Measurements from ENCODE around the gene SLC7A6. TPM values are rescaled to one million over a fixed set of nuclear protein-coding genes. Genes with fewer than 3 reads are reported as not detected.

The SLC7A6 gene
- total and polyA plus RNA-seq, 2 of the 13 experiments (the other 11 are each of a cell fraction or from before 2014, with no cell fraction given), result 35.8 to 70.8 TPM

DNA sequence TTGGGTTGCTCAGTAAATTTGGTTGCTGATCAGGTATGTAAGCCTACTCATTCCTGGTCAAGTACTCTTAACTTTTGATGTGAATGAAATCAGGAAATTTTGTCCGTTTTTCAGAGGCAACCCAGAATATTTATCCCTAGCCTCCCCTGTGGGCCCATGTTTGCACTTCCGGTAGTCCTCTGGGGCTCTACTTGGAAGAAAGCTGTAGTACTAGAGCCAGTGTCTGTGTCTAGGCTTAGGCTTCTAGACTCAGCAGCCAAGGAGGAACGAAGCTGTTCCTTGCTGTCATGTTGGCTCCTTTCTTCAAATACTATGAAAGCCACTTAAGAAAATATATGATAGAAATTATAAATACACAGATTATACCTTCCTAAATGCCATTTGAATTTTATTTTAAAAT, 49.6 kb upstream of the SLC7A6 start:
- TF ChIP-seq, protein P1, sequence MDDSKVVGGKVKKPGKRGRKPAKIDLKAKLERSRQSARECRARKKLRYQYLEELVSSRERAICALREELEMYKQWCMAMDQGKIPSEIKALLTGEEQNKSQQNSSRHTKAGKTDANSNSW (CRISPR knock-in tag; IDR thresholded peaks at IDR 0.05; ENCODE audit: borderline replicate concordance), result no peak
- no peak for TF ChIP-seq ADNP (CRISPR knock-in tag; IDR thresholded peaks at IDR 0.05)
- TF ChIP-seq DMAP1 (CRISPR knock-in tag; IDR thresholded peaks at IDR 0.05), result no peak
- 96% methylated on average over 3 of the region's 3 CpGs for WGBS (ENCODE audit: low lambda C conversion rate)
- ChIA-PET CTCF (ENCODE audit: low intra/inter-chr PET ratio, low total read pairs) (no interaction called here), POLR2A (no interaction called here)
- Histone ChIP-seq H3K36me3 (replicated peaks in 1 of 2; ENCODE audit: control insufficient read depth in 1 of 2, insufficient read depth in 2 of 2, low read length in 2 of 2) (peaks cover 7 to 30% of the 10 kb centered on the region in 2 experiments), H3K79me2 (ENCODE audit: insufficient read depth, low read length) (peaks cover 16% of the 10 kb centered on the region), H2AFZ (ENCODE audit: low read length) (no peak overlapping the region), H3K27ac (ENCODE audit: extremely low read length, insufficient read depth, low read length) (no peak overlapping the region), H3K27me3 (ENCODE audit: control insufficient read depth in 1 of 2, insufficient read depth in 2 of 2, low read length in 2 of 2) (no peaks in the 10 kb centered on the region), H3K4me1 (ENCODE audit: insufficient read depth, low read length) (peaks cover under 1% of the 10 kb centered on the region; the same call in 1 of the 2 replicates), H3K4me3 (replicated peaks in 1 of 3; ENCODE audit: insufficient read depth in 1 of 3, low read depth in 2 of 3, low read length in 3 of 3) (no peak overlapping the region), H3K9ac (ENCODE audit: insufficient read depth, low read depth, low read length) (no peak overlapping the region), H4K20me1 (ENCODE audit: insufficient read depth, low read length) (no peaks in the 10 kb centered on the region), H3K9me3 (ENCODE audit: low read length) (no peaks in the 10 kb centered on the region), H3K4me2 (ENCODE audit: low read depth, low read length) (no peak overlapping the region)
- in situ Hi-C loops (cut with HindIII; ENCODE audit: extremely low pct_ligation_motif_present, low pct_unique_long_range_greater_than_20kb) (no loop called here), intact Hi-C loops (cut with micrococcal nuclease; ENCODE audit: unreplicated experiment) (no loop called here)
- no TSS peak for BruUV-seq (replicated peaks)
- no peak for FAIRE-seq
- ATAC-seq, result no peak
- DNase-seq (ENCODE audit: low spot score), result no peak

DNA sequence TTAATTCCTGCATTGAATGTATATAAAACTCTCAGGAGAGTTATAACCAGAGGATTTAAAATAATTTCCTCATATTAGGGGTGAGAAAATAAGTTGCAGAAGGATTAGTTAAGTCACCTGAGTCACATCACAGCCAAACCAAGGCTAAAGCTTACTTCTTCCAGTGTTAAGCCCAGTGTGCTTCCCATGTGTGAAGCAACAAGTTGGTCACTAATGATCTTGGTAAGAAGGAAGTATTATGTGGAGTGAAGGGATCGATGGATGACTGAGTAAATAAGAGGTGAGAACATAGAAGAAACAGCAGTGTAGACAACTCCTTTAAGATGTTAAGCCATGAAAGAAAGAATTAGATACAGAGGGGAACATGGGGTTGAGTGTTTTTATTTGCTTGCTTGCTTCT, 49.0 kb upstream of the SLC7A6 start:
- Histone ChIP-seq H3K4me2 (ENCODE audit: low read depth, low read length) (no peak overlapping the region), H3K4me3 (replicated peaks in 1 of 3; ENCODE audit: insufficient read depth in 1 of 3, low read depth in 2 of 3, low read length in 3 of 3) (no peak overlapping the region), H3K27me3 (ENCODE audit: control insufficient read depth in 1 of 2, insufficient read depth in 2 of 2, low read length in 2 of 2) (no peaks in the 10 kb centered on the region), H3K27ac (ENCODE audit: extremely low read length, insufficient read depth, low read length) (no peak overlapping the region), H2AFZ (ENCODE audit: low read length) (no peak overlapping the region), H3K4me1 (ENCODE audit: insufficient read depth, low read length) (peaks cover 6% of the 10 kb centered on the region), H3K9ac (ENCODE audit: insufficient read depth, low read depth, low read length) (no peak overlapping the region), H3K36me3 (replicated peaks in 1 of 2; ENCODE audit: control insufficient read depth in 1 of 2, insufficient read depth in 2 of 2, low read length in 2 of 2) (peaks cover 9 to 29% of the 10 kb centered on the region in 2 experiments), H3K79me2 (ENCODE audit: insufficient read depth, low read length) (peaks cover 15% of the 10 kb centered on the region), H3K9me3 (ENCODE audit: low read length) (no peaks in the 10 kb centered on the region), H4K20me1 (ENCODE audit: insufficient read depth, low read length) (no peaks in the 10 kb centered on the region)
- DNase-seq (ENCODE audit: low spot score) (no peak), ATAC-seq (no peak), FAIRE-seq (no peak)
- CTCF ChIA-PET (ENCODE audit: low intra/inter-chr PET ratio, low total read pairs), result no interaction called here
- BruUV-seq (replicated peaks), result TSS peak; percentile 13
- POLR2A ChIA-PET, result no interaction called here
- intact Hi-C loops (cut with micrococcal nuclease; ENCODE audit: unreplicated experiment) (no loop called here), in situ Hi-C loops (cut with HindIII; ENCODE audit: extremely low pct_ligation_motif_present, low pct_unique_long_range_greater_than_20kb) (no loop called here)
- WGBS (ENCODE audit: low lambda C conversion rate), result 98% methylated on average over 1 of the region's 1 CpG
- TF ChIP-seq ZNF512 (CRISPR knock-in tag; IDR thresholded peaks at IDR 0.05) (no peak), MAZ (IDR thresholded peaks at IDR 0.05; ENCODE audit: borderline replicate concordance, low read depth, low read length) (no peak), MAZ (CRISPR knock-in tag; IDR thresholded peaks at IDR 0.05; ENCODE audit: low read depth) (no peak), ZNF790 (CRISPR knock-in tag; IDR thresholded peaks at IDR 0.05; ENCODE audit: borderline replicate concordance) (no peak), ZNF776 (CRISPR knock-in tag; IDR thresholded peaks at IDR 0.05) (no peak), FIP1L1 (IDR thresholded peaks at IDR 0.05; ENCODE audit: borderline replicate concordance, insufficient read depth, low read depth, low read length) (no peak), POLR2A (IDR thresholded peaks at IDR 0.05; ENCODE audit: insufficient read depth in 1 of 2, low read depth in 2 of 2, low read length in 2 of 2) (no peak), NFE2L2 (IDR thresholded peaks at IDR 0.05; ENCODE audit: low read length) (no peak), NR2F6 (IDR thresholded peaks at IDR 0.05) (no peak), NR2F6 (CRISPR knock-in tag; IDR thresholded peaks at IDR 0.05) (no peak), ZIK1 (CRISPR knock-in tag; IDR thresholded peaks at IDR 0.05; ENCODE audit: borderline replicate concordance, low read depth) (no peak), KAT7 (CRISPR knock-in tag; IDR thresholded peaks at IDR 0.05; ENCODE audit: borderline replicate concordance) (no peak), KAT2B (IDR thresholded peaks at IDR 0.05; ENCODE audit: borderline replicate concordance, low read depth, low read length) (no peak), IKZF1 (IDR thresholded peaks at IDR 0.05) (no peak), ZNF768 (CRISPR knock-in tag; IDR thresholded peaks at IDR 0.05) (no peak), FLYWCH1 (CRISPR knock-in tag; IDR thresholded peaks at IDR 0.05) (no peak), DPF2 (CRISPR knock-in tag; IDR thresholded peaks at IDR 0.05; ENCODE audit: borderline replicate concordance, low read depth) (no peak)
